ENCODE results near the gene MAEA.
"Not testable (repeated sequence)": the region's sequence is repeated elsewhere in the genome, so short reads cannot be mapped to it uniquely, and the experiment has no call there.

Gene MAEA

DNA sequence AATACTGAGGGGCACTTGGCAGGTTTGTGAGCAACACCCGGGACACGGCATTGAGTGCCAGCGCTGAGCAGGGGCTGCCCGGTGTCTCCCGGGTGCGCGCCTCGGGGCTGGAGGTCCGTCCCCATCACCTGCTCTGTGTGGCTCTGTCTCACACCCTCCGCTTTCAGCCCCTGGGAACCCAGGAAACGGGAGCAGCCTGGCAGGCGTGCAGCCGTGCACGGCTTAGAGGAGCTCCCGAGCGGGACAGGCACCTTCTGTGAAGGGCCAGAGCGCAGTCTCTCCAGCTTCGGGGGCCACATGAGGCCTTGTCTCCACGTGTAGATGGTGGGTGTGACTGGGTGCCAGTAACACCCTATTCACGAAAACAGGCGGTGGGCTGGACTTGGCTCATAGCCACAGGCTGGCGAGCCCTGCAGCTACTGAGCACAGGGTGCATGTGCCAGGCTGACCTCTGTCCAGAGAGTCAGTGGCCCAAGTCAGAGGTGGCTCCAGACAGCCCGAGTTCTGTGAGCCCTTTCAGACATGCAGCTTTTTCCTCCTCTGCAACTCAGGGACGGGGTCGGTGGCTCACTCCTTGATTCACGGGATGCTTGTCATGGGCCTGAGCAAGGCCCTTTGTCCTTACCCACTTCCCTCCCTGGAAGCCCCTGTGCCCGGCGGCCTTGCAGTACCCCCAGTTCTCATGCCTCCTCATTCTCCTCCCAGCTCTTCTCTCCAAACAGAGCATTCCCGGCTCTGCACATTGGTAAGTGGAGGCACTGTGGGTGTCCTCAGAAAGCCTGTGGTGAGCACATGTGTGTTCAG is 80.8 kb downstream of the MAEA start:
- DNase-seq = no peak

GRCh38 chr4:1371176-1372165 is 81.8 kb downstream of the MAEA start:
- DNase-seq = no peak

DNA sequence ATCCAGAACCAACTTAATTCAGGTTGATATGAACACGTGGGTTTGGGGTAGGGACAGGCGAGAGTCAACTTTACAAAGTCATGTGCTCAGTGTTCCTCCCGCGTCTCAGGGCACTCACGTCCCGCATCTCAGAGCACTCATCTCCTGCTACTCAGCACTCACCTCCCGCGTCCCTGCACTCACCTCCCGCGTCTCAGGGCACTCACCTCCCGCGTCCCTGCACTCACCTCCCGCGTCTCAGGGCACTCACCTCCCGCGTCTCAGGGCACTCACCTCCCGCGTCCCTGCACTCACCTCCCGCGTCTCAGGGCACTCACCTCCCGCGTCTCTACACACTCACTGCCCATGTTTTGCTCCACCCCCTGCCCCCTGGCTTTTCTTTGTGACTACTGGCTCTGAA is 82.9 kb downstream of the MAEA start:
- not testable (repeated sequence) for DNase-seq

- no peak for DNase-seq
These were observed 84.4 kb downstream of the MAEA start for GRCh38 chr4:1373892-1374705.

DNA sequence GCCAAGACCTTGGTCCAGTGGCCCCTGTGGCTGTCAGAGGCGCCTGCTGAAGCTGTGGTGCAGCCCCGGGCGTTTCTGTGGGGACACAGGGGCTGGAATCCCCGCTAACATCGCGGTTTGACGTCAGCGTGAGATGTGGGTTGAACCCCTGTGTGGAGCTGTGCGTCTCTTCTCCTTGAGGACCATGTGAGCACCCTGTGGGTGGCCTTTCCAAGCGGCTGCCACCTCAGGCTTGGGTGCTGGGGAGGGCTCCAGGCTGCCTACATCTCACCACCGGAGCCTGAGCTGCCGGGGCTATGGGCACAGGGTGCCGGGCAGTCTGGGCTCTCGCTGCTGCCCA is 85.0 kb downstream of the MAEA start:
- no peak for DNase-seq

- no peak for DNase-seq
These were observed 85.5 kb downstream of the MAEA start for GRCh38 chr4:1375051-1375721.

DNA sequence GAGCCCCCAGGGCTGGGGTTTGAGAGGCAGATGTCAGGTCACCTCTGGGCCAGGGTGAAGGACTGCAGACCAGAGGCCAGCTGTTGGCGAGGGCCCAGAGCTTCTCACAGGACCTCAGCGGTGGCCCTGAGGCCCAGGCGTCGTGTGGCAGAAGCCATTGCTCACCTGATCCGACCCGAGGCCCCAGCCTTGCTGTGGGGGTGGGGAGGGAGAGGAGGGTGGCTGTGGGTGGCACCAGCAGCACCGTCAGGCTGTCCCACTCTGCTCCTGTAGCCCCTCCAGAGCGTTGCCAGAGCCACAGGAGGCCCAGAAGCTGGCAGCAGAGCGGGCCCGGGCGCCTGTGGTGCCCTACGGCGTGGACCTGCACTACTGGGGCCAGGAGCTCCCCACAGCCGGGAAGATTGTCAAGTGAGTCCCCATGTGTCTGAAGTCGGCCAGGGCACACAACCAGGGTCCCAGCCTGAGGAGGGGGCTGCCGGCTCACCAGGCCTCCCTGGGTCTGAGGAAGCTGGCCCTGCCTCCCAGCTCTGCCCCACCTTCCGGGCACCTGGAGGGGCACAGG is 86.2 kb downstream of the MAEA start:
- DNase-seq = no peak

- no peak for DNase-seq
These were observed 86.7 kb downstream of the MAEA start for GRCh38 chr4:1376391-1376840.

- no peak for DNase-seq
These were observed 87.3 kb downstream of the MAEA start for GRCh38 chr4:1376841-1377605.

GRCh38 chr4:1377606-1378261 is 88.0 kb downstream of the MAEA start:
- DNase-seq = no peak

DNA sequence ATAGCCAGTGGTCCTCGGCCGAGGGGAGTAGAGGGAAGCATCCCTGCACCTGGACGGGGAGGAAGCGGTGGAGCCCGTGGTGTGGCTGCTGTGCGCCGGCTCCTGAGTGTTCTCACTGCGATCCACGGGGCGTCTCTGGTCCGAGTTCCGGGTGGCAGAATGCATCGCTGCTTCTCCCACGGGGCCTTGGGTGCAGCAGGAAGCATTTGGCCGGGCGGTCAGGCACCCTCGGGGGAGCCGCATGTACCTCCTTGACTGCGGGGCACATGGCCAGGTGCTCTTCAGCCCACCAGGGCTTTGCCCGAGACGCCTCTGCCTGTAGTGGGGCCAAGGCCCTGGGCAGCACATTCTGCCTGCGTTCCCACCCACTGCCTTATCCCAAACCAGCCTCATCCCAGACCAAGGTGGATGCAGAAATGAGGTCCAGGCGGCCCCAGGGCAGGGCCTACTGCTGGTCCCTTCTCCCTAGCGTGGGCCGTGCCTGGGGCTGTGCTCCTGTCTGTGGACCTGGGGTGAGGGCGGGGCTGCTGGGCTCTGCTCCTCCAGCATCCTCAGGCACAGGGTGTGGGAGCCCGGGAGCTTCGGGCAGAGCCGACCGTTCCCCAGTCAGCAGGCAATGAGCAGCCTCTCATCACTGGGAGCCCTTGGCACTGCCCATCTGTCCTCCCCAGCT is 89.0 kb downstream of the MAEA start:
- no peak for DNase-seq

DNA sequence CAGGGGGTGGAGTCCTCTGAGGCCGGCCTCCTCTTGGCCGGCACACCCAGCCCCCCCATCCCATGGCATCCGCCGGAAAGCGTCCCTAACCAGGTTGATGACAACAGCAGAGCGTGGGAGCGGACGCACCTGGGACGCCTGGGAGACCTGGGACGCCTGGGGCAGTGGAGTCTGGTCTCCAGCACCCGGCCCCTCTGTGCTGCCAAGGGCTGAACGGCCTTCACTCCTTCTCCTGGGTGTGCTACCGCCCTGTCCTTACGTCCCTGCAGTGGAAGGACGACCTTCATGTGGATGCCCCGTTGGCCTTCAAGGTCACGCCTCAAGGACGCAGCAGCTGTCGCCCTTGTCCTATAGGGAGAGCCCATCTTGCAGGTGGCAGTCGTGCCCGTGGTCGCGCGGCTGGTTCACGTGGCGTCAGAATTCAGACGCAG is 89.7 kb downstream of the MAEA start:
- no peak for DNase-seq

GRCh38 chr4:1379801-1380331 is 90.2 kb downstream of the MAEA start:
- no peak for DNase-seq

DNA sequence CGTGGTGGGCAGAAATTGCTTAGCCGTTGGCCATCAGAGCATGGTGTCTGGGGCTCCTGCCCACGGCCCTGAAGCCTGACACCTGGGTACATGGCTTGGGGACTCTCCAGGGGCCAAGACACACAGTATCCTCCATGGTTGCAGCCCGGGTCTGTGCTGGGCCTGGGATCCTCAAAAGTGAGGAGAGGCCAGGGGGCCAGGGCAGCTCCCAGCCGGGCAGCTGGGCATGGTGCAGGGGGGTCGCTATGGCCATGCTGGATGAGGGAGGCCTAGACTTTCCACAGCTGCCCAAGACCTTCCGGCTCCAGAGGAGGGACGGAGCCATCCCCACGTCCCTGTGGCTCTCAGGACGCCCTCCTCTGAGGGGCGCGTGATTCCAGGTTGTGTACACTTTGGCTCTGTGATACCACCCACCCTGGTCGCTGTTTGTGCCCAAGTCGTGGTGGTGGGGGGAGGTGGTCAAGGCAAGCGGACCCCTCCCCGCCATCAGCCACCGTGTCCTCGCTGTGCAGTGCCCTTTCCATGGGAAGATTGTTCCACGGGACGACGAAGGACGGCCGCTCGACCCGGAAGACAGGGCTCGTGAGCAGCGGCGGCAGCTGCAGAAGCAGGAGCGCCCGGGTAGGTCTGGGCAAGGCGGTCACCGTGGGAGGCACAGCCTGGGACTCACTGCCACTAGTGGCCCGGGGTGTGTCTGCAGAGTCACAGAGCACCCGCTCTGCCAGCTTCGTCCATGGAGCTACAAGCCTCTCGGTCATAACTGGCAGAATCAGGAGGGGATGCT is 90.9 kb downstream of the MAEA start:
- DNase-seq = no peak

GRCh38 chr4:1381181-1381621 is 91.5 kb downstream of the MAEA start:
- DNase-seq = no peak

DNA sequence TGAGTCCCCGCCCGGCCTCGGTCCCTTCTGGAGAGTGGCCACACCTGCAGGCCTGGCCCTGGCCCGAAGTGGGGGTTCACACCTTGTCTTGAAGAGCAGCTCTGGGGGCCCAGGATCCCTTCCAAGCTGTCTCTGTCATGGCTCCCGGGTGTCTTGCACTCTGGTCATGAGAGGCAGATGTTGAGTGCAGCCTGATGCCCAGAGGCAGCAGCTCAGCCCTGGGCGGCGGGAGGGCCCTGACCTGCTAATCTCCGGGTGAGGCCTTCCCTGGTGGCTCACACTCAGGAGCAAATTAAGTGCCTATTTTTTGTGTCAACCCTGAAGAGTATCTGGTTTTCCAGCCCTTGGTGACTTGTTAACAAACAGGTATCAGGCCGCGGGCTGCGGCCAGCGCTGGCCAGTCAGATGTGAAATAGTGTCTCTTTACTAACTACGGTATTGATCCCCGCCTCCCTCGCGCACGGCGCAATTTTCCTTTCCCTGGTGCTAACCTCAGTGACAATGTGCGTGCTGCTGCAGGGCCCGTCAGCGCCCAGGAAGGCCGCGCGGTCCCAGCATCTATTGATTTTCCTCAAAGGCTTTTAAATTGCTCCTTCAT is 92.4 kb downstream of the MAEA start:
- DNase-seq = no peak

GRCh38 chr4:1382776-1383727 is 93.4 kb downstream of the MAEA start:
- no peak for DNase-seq
